K562 (cell line): ENCODE results near the gene ATG4C. TPM values are rescaled to one million over a fixed set of nuclear protein-coding genes. Genes with fewer than 3 reads are reported as not detected.

Experiments used
- ATAC-seq: fragments of 200-7000 bp; cut with Tn5 transposase; 3 replicates; pipeline ENCODE4 v1.9.1; 2020; ENCODE audit warnings: moderate library complexity
- BruUV-seq: library from RNA; stranded (reverse); fragments of 400-500 nt; replicated peaks from 2 replicates; lab custom pipeline; 2021; lab: Mats Ljungman, UMichigan
- CTCF ChIA-PET: fragments of 300-600 bp; formaldehyde crosslinking; extraction: SDS; loops from one replicate; lab custom pipeline; 2021; ENCODE audit warnings: low intra/inter-chr PET ratio; lab: Yijun Ruan, JAX
- POLR2A ChIA-PET: fragments of 300-600, 350-650 bp; sonication (Branson Sonifier 250); formaldehyde crosslinking; extraction: SDS; loops from one replicate; lab custom pipeline; 2021; ENCODE audit warnings: antibody characterized with exemption, inconsistent platforms; lab: Yijun Ruan, JAX
- DNase-seq, 4 experiments: peaks; one replicate each; pipeline versions ENCODE4 v3.0.0 to v3.0.0-alpha.2; 2011 to 2018; ENCODE audit warnings: low spot score in 3 of 4, mixed read lengths in 3 of 4; ENCODE audit errors: extremely low read depth in 1 of 4
- FAIRE-seq: peaks from 2 replicates; lab custom pipeline; 2011; peaks lifted over from hg19 to GRCh38; lab: Jason Lieb, UNC
- H2AFZ ChIP-seq: 2 replicates; pipeline ENCODE4 v1.6.0; 2011; ENCODE audit warnings: low read depth, low read length, control low read depth, inconsistent platforms
- H3K27ac ChIP-seq: fragments of 200-600 bp; 3 replicates; pipeline ENCODE4 v1.8.0; 2011; ENCODE audit warnings: low read depth, mild to moderate bottlenecking, control low read depth, inconsistent platforms, low read length, moderate library complexity, mixed read lengths; ENCODE audit errors: extremely low read depth
- H3K27me3 ChIP-seq, 2 experiments: fragments of 300-600 bp in 1 of 2; 2 replicates in 1 of 2; 3 replicates in 1 of 2; pipeline versions ENCODE4 v1.6.0 to v1.8.0; 2011; ENCODE audit warnings: inconsistent platforms in 2 of 2, low read length in 2 of 2, mild to moderate bottlenecking in 1 of 2, mixed read lengths in 1 of 2, moderate library complexity in 1 of 2; ENCODE audit not compliant: control insufficient read depth in 2 of 2, insufficient read depth in 2 of 2
- H3K36me3 ChIP-seq: fragments of 300-600 bp; 3 replicates; pipeline ENCODE4 v1.8.0; 2011; ENCODE audit warnings: mild to moderate bottlenecking, low read length, inconsistent platforms; ENCODE audit not compliant: control insufficient read depth, insufficient read depth
- H3K4me1 ChIP-seq, 2 experiments: fragments of 200-600 bp in 1 of 2; replicated peaks in 1 of 2; 2 replicates in 1 of 2; 3 replicates in 1 of 2; pipeline versions ENCODE4 v1.5.1 to v1.8.0; 2011; ENCODE audit warnings: inconsistent platforms in 2 of 2, low read length in 2 of 2, mild to moderate bottlenecking in 1 of 2, mixed read lengths in 1 of 2, moderate library complexity in 1 of 2; ENCODE audit not compliant: control insufficient read depth in 2 of 2, insufficient read depth in 2 of 2
- H3K4me2 ChIP-seq: 2 replicates; pipeline ENCODE4 v1.6.1; 2011; ENCODE audit warnings: low read length, control low read depth, inconsistent platforms, mixed read lengths; ENCODE audit not compliant: insufficient read depth
- H3K4me3 ChIP-seq: fragments of 200-600 bp; sonication (generic), shearing (Covaris generic); 2 replicates; pipeline ENCODE4 v1.5.1; 2016; ENCODE audit warnings: control low read depth, inconsistent platforms
- H3K79me2 ChIP-seq: fragments of 200-600 bp; 3 replicates; pipeline ENCODE4 v1.8.0; 2011; ENCODE audit warnings: low read length, inconsistent platforms; ENCODE audit not compliant: control insufficient read depth, insufficient read depth
- H3K9ac ChIP-seq, 2 experiments: 2 replicates each; pipeline versions ENCODE4 v1.6.0 to v1.6.1; 2011; ENCODE audit warnings: low read depth in 2 of 2, low read length in 2 of 2, control low read depth in 1 of 2, inconsistent platforms in 1 of 2, mild to moderate bottlenecking in 1 of 2, mixed read lengths in 1 of 2; ENCODE audit not compliant: insufficient read depth in 1 of 2
- H3K9me1 ChIP-seq: one replicate; pipeline ENCODE4 v1.6.0; 2011; ENCODE audit warnings: inconsistent platforms, mild to moderate bottlenecking, low read length, moderate library complexity; ENCODE audit not compliant: control insufficient read depth, insufficient read depth
- H3K9me3 ChIP-seq: replicated peaks from 2 replicates; pipeline ENCODE4 v1.5.1; 2011; ENCODE audit warnings: low read depth, low read length, inconsistent platforms; ENCODE audit not compliant: control insufficient read depth, insufficient read depth
- H4K20me1 ChIP-seq: replicated peaks from 2 replicates; pipeline ENCODE4 v1.6.1; 2011; ENCODE audit warnings: low read length, inconsistent platforms, mixed read lengths; ENCODE audit not compliant: control insufficient read depth, insufficient read depth
- COPS2 ChIP-seq: fragments of 450-650 bp; conservative IDR thresholded peaks from 2 replicates; pipeline ENCODE4 v1.6.1; 2016; ENCODE audit warnings: mild to moderate bottlenecking, moderate library complexity
- FOXK2 ChIP-seq, 2 experiments: fragments of 450-650 bp; IDR thresholded peaks in 1 of 2; conservative IDR thresholded peaks in 1 of 2; 2 replicates each; pipeline ENCODE4 v1.6.1; 2016; ENCODE audit warnings: low read depth in 2 of 2, mild to moderate bottlenecking in 1 of 2
- GABPB1 ChIP-seq: sonication (generic); formaldehyde crosslinking; IDR thresholded peaks from 2 replicates; pipeline ENCODE4 v1.8.0; 2022; ENCODE audit warnings: mild to moderate bottlenecking, missing genetic modification reagents
- HDAC8 ChIP-seq: fragments of 450-650 bp; IDR thresholded peaks from 2 replicates; pipeline ENCODE4 v1.6.1; 2016; ENCODE audit warnings: mild to moderate bottlenecking, missing genetic modification characterization, moderate library complexity, missing compliant biosample characterization
- NR2C1 ChIP-seq, 2 experiments: fragments of 450-650 bp; IDR thresholded peaks; 2 replicates each; pipeline ENCODE4 v1.6.1; 2017; ENCODE audit warnings: mild to moderate bottlenecking in 2 of 2, antibody characterized with exemption in 1 of 2, inconsistent platforms in 1 of 2, missing compliant biosample characterization in 1 of 2, missing genetic modification characterization in 1 of 2
- SAFB2 ChIP-seq: fragments of 200-400 bp; formaldehyde crosslinking; IDR thresholded peaks from 2 replicates; pipeline ENCODE4 v1.6.1; 2018; ENCODE audit warnings: borderline replicate concordance, low read length, low read depth, moderate library complexity; ENCODE audit not compliant: severe bottlenecking
- ZKSCAN1 ChIP-seq: fragments of 150-350 bp; IDR thresholded peaks from 2 replicates; pipeline ENCODE4 v1.6.1; 2016; ENCODE audit warnings: low read depth, low read length
- ZNF175 ChIP-seq: fragments of 200-800 bp; sonication (Bioruptor generic); IDR thresholded peaks from 2 replicates; pipeline ENCODE4 v1.6.1; 2016; ENCODE audit warnings: low read depth, mild to moderate bottlenecking, missing genetic modification characterization, missing compliant biosample characterization
- ZNF384 ChIP-seq: IDR thresholded peaks from 2 replicates; pipeline ENCODE4 v1.6.1; 2012; ENCODE audit warnings: low read depth, low read length, improper control_type of control experiment
- ZNF699 ChIP-seq: fragments of 250-450 bp; sonication (Bioruptor Pico); IDR thresholded peaks from 2 replicates; pipeline ENCODE4 v1.8.0; 2021; ENCODE audit warnings: mild to moderate bottlenecking, moderate library complexity; ENCODE audit not compliant: insufficient replicate concordance
- ZNF766 ChIP-seq: fragments of 200-800 bp; sonication (Bioruptor generic); conservative IDR thresholded peaks from 2 replicates; pipeline ENCODE4 v1.6.1; 2016; ENCODE audit warnings: missing genetic modification characterization, missing compliant biosample characterization
- WGBS: fragments of 100-300 bp; shearing (Covaris generic); methylation state at CpG from one replicate; pipeline ENCODE4 v1.1.6; 2016; ENCODE audit warnings: low coverage, mixed read lengths; ENCODE audit not compliant: insufficient coverage; ENCODE audit errors: missing lambda C conversion rate; 5-methylcytosine and 5-hydroxymethylcytosine counted together
- in situ Hi-C: fragments of 300-500 bp; cut with MboI; formaldehyde crosslinking; loops from 4 replicates; pipeline ENCODE4 v1.15.0; 2018; ENCODE audit warnings: inconsistent platforms, mixed read lengths
- intact Hi-C: fragments of 100-400 bp; cut with micrococcal nuclease; formaldehyde crosslinking; loops from 2 replicates; pipeline ENCODE4 v1.14.2; 2022
- polyA plus RNA-seq, 8 experiments: library from polyadenylated mRNA; depleted of rRNA in 4 of 8; stranded (reverse) in 5 of 8; unstranded in 3 of 8; fragments of >200 nt; fragmentation: Nextera tagmentation in 2 of 8; fragmentation: Illumina TruSeq in 1 of 8; extraction: Ambion mirVana in 2 of 8; extraction: Trizol in 1 of 8; gene quantifications; 2 replicates each; pipeline versions ENCODE4 v1.2.1 to v1.2.3, GENCODE V29; 2011 to 2014; ENCODE audit warnings: inconsistent platforms in 1 of 8, missing spikeins in 1 of 8
- total RNA-seq, 7 experiments: library from RNA; depleted of rRNA in 6 of 7; stranded (reverse); fragments of >200 nt in 6 of 7; fragmentation: Illumina TruSeq in 2 of 7; extraction: Trizol in 2 of 7; gene quantifications; 2 replicates each; pipeline versions ENCODE4 v1.2.1 to v1.2.3, GENCODE V29; 2011 to 2021; ENCODE audit warnings: low replicate concordance in 1 of 7
- TF ChIP-seq, protein P1 (sequence below): fragments of 450-650 bp; IDR thresholded peaks from 2 replicates; pipeline ENCODE4 v1.6.1; 2018; ENCODE audit warnings: mild to moderate bottlenecking, low read depth; ENCODE audit not compliant: partially characterized antibody
- TF ChIP-seq, protein P2 (sequence below): sonication (generic); formaldehyde crosslinking; IDR thresholded peaks from 2 replicates; pipeline ENCODE4 v1.8.1; 2022; ENCODE audit warnings: missing genetic modification reagents
- TF ChIP-seq, protein P3 (sequence below): fragments of 150-350 bp; conservative IDR thresholded peaks from 2 replicates; pipeline ENCODE4 v1.6.1; 2014; ENCODE audit warnings: low read length

ATG4C gene
- total and polyA plus RNA-seq, 9 of the 15 experiments (the other 6 are each of a cell fraction or from before 2014, with no cell fraction given), result 7.6 to 35.8 (median 16.1) TPM

DNA sequence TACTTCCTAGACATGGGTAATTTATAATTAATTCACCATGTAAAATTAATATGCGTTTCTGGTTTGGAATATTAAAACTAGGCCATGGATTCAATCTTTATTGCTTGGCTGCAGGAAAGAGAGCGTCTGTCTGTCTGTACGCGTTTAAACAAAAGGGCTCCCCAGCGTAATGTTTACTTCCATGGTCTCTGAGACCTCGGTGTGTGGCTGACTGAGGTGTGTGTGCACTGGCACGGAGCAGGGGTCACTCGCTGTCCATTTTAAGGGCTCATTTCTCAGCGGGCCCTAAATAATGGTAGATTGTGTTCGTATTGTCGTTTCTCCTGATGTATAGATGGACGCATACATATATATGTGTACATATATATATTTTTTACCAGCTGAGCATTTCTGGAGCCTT lies 119.6 kb downstream of the ATG4C start (continued):
- no peak for TF ChIP-seq ZNF175 (CRISPR knock-in tag)
- TF ChIP-seq, all 486 proteins: peak for 0

DNA sequence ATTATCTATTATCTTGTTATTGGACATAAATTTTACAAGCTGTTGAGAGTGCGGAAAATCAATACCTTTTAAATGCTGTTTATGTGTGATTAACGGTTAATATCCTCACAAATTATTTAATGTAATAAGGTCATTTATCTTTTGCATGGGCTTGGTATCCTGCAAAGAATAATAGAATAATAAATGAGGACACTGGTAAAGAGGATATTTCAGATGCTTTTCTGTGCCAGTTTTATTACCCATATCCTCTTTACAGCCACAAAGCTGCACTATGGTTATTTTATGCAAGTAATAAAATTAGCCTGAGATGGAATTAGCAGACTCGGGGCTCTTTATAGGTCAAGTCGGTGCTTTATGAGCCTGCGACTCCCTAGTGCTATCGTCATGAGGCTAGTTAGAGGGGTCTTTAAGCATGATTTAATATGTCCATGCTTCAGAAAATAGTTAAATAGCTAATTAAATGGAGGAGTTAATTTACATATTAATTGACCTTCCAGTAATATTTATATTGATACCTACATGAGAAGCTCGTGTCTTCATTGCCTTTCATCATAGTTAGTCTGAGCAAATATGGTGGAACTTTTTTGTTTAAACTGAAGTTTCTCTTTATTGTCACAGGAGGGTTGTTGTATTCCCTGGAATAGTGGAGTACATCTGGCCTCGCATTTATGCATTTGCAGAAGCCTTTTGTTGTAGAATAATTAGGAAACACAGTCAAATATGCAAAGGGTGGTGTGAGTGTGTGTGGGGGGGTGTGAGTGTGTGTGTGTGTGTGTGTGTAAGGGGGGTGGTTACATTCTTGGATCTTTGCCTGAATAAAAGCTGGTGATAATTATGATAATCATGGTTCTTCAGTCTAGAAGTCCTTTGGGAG lies 120.3 kb downstream of the ATG4C start:
- Histone ChIP-seq H3K9me1 (no peaks in the 10 kb centered on the region), H3K9me3 (no peaks in the 10 kb centered on the region), H3K9ac (no peak overlapping the region), H2AFZ (no peak overlapping the region), H3K79me2 (no peaks in the 10 kb centered on the region), H4K20me1 (no peaks in the 10 kb centered on the region), H3K36me3 (no peaks in the 10 kb centered on the region), H3K27ac (no peak overlapping the region), H3K4me1 (no peaks in the 10 kb centered on the region), H3K4me2 (no peak overlapping the region), H3K27me3 (peaks cover 12 to 31% of the 10 kb centered on the region in 2 experiments; a peak in 4 of 5 replicates), H3K4me3 (no peak overlapping the region)
- in situ Hi-C loops, result no loop called here
- FAIRE-seq, result no peak
- no peak for ATAC-seq
- DNase-seq, result no peak
- ChIA-PET CTCF (no interaction called here), POLR2A (interaction anchor here (0.6 kb wide), 1 partner anchor 89 kb away, joined by 3 read pairs; no protein-coding TSS in a partner anchor)
- WGBS, result 6% methylated on average over 8 of the region's 8 CpGs
- BruUV-seq, result no TSS peak
- intact Hi-C loops, result no loop called here
- TF ChIP-seq COPS2, result no peak
- no peak for TF ChIP-seq ZNF766
- TF ChIP-seq, protein P1, sequence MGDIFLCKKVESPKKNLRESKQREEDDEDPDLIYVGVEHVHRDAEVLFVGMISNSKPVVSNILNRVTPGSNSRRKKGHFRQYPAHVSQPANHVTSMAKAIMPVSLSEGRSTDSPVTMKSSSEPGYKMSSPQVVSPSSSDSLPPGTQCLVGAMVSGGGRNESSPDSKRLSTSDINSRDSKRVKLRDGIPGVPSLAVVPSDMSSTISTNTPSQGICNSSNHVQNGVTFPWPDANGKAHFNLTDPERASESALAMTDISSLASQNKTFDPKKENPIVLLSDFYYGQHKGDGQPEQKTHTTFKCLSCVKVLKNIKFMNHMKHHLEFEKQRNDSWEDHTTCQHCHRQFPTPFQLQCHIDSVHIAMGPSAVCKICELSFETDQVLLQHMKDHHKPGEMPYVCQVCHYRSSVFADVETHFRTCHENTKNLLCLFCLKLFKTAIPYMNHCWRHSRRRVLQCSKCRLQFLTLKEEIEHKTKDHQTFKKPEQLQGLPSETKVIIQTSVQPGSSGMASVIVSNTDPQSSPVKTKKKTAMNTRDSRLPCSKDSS, result no peak
- no peak for TF ChIP-seq SAFB2
- no peak for TF ChIP-seq HDAC8 (tag)
- no peak for TF ChIP-seq NR2C1 (IDR thresholded peaks at IDR 0.05)
- no peak for TF ChIP-seq NR2C1 (tag; IDR thresholded peaks at IDR 0.05)
- TF ChIP-seq, protein P2, sequence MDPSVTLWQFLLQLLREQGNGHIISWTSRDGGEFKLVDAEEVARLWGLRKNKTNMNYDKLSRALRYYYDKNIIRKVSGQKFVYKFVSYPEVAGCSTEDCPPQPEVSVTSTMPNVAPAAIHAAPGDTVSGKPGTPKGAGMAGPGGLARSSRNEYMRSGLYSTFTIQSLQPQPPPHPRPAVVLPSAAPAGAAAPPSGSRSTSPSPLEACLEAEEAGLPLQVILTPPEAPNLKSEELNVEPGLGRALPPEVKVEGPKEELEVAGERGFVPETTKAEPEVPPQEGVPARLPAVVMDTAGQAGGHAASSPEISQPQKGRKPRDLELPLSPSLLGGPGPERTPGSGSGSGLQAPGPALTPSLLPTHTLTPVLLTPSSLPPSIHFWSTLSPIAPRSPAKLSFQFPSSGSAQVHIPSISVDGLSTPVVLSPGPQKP (CRISPR knock-in tag), result no peak
- TF ChIP-seq, protein P3, sequence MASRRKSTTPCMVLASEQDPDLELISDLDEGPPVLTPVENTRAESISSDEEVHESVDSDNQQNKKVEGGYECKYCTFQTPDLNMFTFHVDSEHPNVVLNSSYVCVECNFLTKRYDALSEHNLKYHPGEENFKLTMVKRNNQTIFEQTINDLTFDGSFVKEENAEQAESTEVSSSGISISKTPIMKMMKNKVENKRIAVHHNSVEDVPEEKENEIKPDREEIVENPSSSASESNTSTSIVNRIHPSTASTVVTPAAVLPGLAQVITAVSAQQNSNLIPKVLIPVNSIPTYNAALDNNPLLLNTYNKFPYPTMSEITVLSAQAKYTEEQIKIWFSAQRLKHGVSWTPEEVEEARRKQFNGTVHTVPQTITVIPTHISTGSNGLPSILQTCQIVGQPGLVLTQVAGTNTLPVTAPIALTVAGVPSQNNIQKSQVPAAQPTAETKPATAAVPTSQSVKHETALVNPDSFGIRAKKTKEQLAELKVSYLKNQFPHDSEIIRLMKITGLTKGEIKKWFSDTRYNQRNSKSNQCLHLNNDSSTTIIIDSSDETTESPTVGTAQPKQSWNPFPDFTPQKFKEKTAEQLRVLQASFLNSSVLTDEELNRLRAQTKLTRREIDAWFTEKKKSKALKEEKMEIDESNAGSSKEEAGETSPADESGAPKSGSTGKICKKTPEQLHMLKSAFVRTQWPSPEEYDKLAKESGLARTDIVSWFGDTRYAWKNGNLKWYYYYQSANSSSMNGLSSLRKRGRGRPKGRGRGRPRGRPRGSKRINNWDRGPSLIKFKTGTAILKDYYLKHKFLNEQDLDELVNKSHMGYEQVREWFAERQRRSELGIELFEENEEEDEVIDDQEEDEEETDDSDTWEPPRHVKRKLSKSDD, result no peak
- TF ChIP-seq ZNF384, result no peak
- TF ChIP-seq GABPB1, result no peak
- TF ChIP-seq ZNF699 (CRISPR knock-in tag), result no peak
- TF ChIP-seq FOXK2 (conservative IDR thresholded peaks at IDR 0.05 in 1 of 2, IDR thresholded peaks at IDR 0.05 in 1 of 2; ENCODE audit: low read depth in 2 of 2), result no peak
- no peak for TF ChIP-seq ZKSCAN1
